Epidermal melanocyte (primary cell): ENCODE results near the gene CHMP1A.
A peak's percentile ranks its signal among the peaks of the same experiment; 100 is the strongest.
"Not testable (repeated sequence)": the region's sequence is repeated elsewhere in the genome, so short reads cannot be mapped to it uniquely, and the experiment has no call there.

Experiments used
- DNase-seq: peaks from one replicate; pipeline ENCODE4 v3.0.0; 2011; ENCODE audit warnings: low spot score; ENCODE audit not compliant: insufficient read length

Gene CHMP1A

GRCh38 chr16:89657442-89658220 is at the start of gene CHMP1A, which contains the start of gene SPATA33:
TSS of gene CHMP1A (minus strand) at chr16:89657708. CDS start at chr16:89657588, 120 bp downstream.
TSS of gene SPATA33 (plus strand) at chr16:89657836. CDS start at chr16:89657912, 76 bp downstream.
- DNase-seq: peak; percentile 94

GRCh38 chr16:89706518-89707260 is 49.2 kb upstream of the CHMP1A start:
- no peak for DNase-seq

- DNase-seq: no peak
Observed at GRCh38 chr16:89705006-89705405, 47.5 kb upstream of the CHMP1A start.

GRCh38 chr16:89704281-89704680 is 46.8 kb upstream of the CHMP1A start:
- no peak for DNase-seq

- peak; percentile 79 for DNase-seq
Observed at GRCh38 chr16:89701425-89702406, 44.2 kb upstream of the CHMP1A start, which contains the start of gene SPATA2L. TSS of gene SPATA2L (minus strand) at chr16:89701705. CDS start at chr16:89701232, 473 bp downstream.

GRCh38 chr16:89700649-89701424 is 43.3 kb upstream of the CHMP1A start:
- DNase-seq: peak; percentile 17

- DNase-seq: peak; percentile 99
Observed at GRCh38 chr16:89700100-89700648, 42.7 kb upstream of the CHMP1A start.

- not testable (repeated sequence) for DNase-seq
Observed at GRCh38 chr16:89699629-89700099, 42.2 kb upstream of the CHMP1A start.

GRCh38 chr16:89698717-89699116 is 41.2 kb upstream of the CHMP1A start:
- not testable (repeated sequence) for DNase-seq

GRCh38 chr16:89697616-89698331 is 40.3 kb upstream of the CHMP1A start:
- no peak for DNase-seq

GRCh38 chr16:89697161-89697615 is 39.7 kb upstream of the CHMP1A start:
- DNase-seq: no peak

- DNase-seq: no peak
Observed at GRCh38 chr16:89696670-89697128, 39.2 kb upstream of the CHMP1A start.

- DNase-seq: no peak
Observed at GRCh38 chr16:89695875-89696669, 38.6 kb upstream of the CHMP1A start.

- DNase-seq: peak; percentile 6
Observed at GRCh38 chr16:89695086-89695874, 37.8 kb upstream of the CHMP1A start.

- DNase-seq: not testable (repeated sequence)
Observed at GRCh38 chr16:89694784-89695085, 37.2 kb upstream of the CHMP1A start.

- peak; percentile 9 for DNase-seq
Observed at GRCh38 chr16:89693931-89694783, 36.6 kb upstream of the CHMP1A start.
